GM10266 (cell line): ENCODE data around the gene RHBG.

Experiments used
- DNase-seq: peaks from one replicate; pipeline ENCODE4 v3.0.0; 2012; ENCODE audit errors: extremely low spot score
- TF ChIP-seq, protein P1 (sequence below): IDR thresholded peaks from 2 replicates; pipeline ENCODE4 v1.5.1; 2012; ENCODE audit warnings: mild to moderate bottlenecking, low read depth; ENCODE audit not compliant: control insufficient read depth, insufficient read depth; ENCODE audit errors: missing control alignments

Gene RHBG

DNA sequence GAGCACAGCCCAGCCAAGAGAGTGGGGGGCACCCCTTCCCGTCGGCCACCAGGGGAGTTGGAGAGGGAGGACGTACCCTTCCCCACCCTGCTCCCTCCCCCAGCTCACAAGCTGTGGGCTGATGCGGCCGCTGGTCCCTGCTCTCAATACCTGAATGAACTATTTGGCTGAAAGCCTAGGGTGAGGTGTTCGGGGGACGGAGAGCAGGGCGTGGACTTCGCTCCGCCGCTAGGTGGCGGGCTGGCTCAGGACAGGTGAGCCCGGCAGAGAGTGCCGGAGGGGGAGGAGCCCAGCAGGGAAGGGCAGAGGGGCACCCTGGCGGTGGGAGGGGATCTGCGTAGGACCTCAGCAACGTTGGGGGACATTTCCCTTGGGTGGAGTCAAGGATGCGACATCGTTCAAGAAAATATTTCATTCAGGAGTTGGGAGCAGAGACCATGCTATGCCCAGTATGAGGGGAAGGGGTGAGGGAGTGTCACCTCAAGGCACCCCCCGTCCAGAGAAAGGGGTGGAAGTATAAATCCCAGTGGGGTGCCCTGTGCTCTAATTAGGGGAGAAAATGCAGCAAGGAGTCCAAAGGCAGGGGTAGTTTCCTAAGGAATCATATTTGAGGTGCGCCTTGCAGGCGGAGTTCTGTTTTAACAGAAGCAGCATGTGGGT is 12.0 kb upstream of the RHBG start:
- peak; percentile 67 for DNase-seq
- TF ChIP-seq, protein P1, sequence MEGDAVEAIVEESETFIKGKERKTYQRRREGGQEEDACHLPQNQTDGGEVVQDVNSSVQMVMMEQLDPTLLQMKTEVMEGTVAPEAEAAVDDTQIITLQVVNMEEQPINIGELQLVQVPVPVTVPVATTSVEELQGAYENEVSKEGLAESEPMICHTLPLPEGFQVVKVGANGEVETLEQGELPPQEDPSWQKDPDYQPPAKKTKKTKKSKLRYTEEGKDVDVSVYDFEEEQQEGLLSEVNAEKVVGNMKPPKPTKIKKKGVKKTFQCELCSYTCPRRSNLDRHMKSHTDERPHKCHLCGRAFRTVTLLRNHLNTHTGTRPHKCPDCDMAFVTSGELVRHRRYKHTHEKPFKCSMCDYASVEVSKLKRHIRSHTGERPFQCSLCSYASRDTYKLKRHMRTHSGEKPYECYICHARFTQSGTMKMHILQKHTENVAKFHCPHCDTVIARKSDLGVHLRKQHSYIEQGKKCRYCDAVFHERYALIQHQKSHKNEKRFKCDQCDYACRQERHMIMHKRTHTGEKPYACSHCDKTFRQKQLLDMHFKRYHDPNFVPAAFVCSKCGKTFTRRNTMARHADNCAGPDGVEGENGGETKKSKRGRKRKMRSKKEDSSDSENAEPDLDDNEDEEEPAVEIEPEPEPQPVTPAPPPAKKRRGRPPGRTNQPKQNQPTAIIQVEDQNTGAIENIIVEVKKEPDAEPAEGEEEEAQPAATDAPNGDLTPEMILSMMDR = peak; percentile 76

DNA sequence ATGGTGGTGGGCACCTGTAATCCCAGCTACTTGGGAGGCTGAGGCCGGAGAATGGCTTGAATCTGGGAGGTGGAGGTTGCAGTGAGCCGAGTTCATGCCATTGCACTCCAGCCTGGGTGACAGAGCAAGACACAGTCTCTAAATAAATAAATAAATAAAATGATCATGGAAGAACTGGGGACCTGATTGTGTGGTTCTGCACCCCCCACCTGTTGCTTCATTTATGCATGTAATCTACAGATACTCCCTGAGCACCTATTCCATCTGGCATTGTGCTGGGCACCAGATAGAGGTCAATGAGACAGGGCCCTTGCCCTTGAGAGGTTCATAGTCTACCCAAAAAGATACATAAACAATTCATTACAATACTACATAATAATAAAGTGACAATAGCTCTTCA is 11.0 kb upstream of the RHBG start:
- TF ChIP-seq, protein P1 = no peak
- no peak for DNase-seq

DNA sequence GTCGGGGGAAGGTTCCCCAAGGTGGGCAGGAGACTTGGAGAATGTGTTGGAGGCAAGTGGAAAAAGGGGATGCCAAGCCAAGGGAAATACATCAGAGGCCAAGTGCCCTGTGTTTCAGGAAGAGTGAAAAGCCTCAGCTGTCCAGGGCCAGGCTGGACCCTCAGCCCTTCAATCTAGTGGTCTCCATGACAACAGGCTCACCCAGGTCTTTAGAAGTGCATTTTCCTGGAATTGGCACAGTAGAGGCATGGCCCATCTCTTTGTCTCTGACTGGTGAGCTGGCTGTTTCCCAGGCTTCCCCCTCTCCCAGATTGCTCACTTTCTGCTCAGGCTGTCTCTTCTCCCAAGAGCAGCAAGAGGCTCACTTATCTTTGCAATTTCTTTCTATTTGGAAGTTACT is 10.4 kb upstream of the RHBG start:
- TF ChIP-seq, protein P1 = no peak
- DNase-seq = no peak

DNA sequence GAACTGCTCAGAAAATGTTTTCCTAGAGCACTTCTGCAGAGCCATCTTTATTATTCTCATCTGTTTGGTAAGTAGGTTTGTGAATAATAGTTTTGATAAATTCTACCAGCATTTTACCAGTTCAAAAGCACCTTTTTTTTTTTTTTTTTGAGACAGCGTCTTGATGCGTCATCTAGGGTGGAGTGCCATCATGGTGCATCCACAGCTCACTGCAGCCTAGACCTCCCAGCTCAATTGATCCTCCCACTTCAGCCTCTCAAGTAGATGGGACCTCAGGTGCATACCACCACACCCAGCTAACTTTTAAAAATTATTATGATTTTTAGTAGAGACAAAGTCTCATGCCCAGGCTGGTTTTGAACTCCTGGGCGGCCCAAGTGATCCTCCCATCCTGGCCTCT is 9.8 kb upstream of the RHBG start:
- TF ChIP-seq, protein P1 = no peak
- no peak for DNase-seq

DNA sequence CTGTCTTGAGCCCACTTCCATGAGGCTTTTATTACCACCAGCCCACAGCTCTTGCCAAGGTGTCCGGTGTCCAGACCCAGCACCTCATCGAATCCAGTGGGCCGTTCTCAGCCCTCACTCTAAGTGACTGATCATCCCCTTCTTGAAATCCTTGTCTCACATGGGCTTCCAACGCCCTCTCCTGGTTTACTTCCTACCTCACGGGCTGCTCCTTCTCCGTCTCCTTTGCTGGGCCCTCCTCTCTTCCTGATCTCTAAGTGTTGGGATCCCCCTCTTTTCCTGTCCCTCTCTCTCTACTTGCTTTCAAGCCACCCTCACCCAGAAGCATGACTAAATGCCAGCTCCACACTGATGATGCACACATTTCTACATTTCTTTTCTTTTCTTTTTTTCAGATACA is 9.0 kb upstream of the RHBG start:
- TF ChIP-seq, protein P1 = peak; percentile 11
- no peak for DNase-seq

DNA sequence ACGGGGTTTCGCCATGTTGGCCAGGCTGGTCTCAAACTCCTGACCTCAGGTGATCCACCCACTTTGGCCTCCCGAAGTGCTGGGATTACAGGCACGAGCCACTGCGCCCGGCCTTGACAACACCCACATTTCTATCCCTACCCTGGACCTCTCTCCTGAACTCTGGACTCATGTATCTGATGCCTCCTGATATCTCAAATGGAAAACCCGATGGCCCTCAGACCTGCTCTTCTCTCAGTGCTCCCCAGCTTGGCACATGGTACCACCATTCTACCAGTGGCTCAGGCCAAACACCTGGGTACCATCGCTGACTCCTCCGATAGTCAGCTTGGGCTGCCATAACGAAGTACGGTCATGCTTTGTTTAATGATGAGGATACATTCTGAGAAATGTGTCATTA is 8.5 kb upstream of the RHBG start:
- TF ChIP-seq, protein P1 = no peak
- no peak for DNase-seq

DNA sequence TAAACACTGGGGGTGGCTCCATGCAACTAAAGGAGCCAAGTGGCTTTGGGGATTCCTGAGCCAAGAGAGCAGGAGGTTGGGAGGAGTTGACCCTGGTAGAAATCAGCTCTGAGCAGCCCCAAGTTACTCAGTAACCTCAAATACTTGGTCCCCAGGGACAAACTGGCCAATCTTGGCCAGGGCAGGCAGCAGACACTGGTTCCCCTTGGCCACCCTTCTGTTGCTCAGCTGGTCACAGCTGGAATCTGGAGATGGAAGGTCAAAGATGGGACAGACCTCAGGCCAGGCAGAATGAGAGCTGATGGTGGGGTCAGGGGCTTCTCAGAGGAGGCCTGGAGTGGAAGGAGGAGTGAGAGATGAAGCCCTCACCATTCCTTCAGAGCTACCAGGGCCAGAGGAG is 3.3 kb upstream of the RHBG start:
- no peak for DNase-seq
- TF ChIP-seq, protein P1 = no peak
